Fibroblast of lung (primary cell): ENCODE data around the gene MLF2.

ENCODE experiments used
- CTCF ChIP-seq, 2 donors: IDR thresholded peaks in 1 of 2; conservative IDR thresholded peaks in 1 of 2; 1 replicate in 1 of 2; 2 replicates in 1 of 2; pipeline ENCODE4 v1.5.1; 2011 to 2012; ENCODE audit warnings: low read length in 2 of 2, control low read depth in 1 of 2, inconsistent platforms in 1 of 2, low read depth in 1 of 2, mild to moderate bottlenecking in 1 of 2
- EZH2 ChIP-seq: IDR thresholded peaks from 2 replicates; pipeline ENCODE4 v1.5.1; 2012; ENCODE audit warnings: low read length, control low read depth, mild to moderate bottlenecking; ENCODE audit errors: missing control alignments

- TF ChIP-seq CTCF (conservative IDR thresholded peaks at IDR 0.05 in 1 of 2, IDR thresholded peaks at IDR 0.05 in 1 of 2; ENCODE audit: low read depth in 1 of 2, low read length in 2 of 2) (no peak), EZH2 (no peak)
Observed at GRCh38 chr12:6773590-6774351, 20.8 kb upstream of the MLF2 start.
